ENCODE data around the gene DIAPH3. TPM values are rescaled to one million over a fixed set of nuclear protein-coding genes. Genes with fewer than 3 reads are reported as not detected.

The DIAPH3 gene
- total RNA-seq, 2 experiments from 2014 or later: 21.7 to 23.2 TPM

- POLR2A ChIA-PET: no interaction called here
- DNase-seq: no peak
- no peak overlapping the region for H3K27ac Mint-ChIP-seq
- H3K4me1 Mint-ChIP-seq: no peaks in the 10 kb centered on the region
- H3K36me3 Mint-ChIP-seq (ENCODE audit: low read depth): peaks cover 13% of the 10 kb centered on the region
- CTCF ChIA-PET: no interaction called here
- no peaks in the 10 kb centered on the region for H3K27me3 Mint-ChIP-seq
- H3K4me3 Mint-ChIP-seq: no peak overlapping the region
- H3K9me3 Mint-ChIP-seq: no peaks in the 10 kb centered on the region
Observed at GRCh38 chr13:60143775-60144174, 20.0 kb downstream of the DIAPH3 start.

- Mint-ChIP-seq H3K36me3 (ENCODE audit: low read depth) (peaks cover 11% of the 10 kb centered on the region), H3K4me3 (no peak overlapping the region), H3K4me1 (peaks cover 11% of the 10 kb centered on the region), H3K9me3 (no peaks in the 10 kb centered on the region), H3K27ac (no peak overlapping the region), H3K27me3 (no peaks in the 10 kb centered on the region)
- ChIA-PET CTCF (no interaction called here), POLR2A (no interaction called here)
- no peak for DNase-seq
Observed at GRCh38 chr13:60139272-60139671, 24.5 kb downstream of the DIAPH3 start.

- POLR2A ChIA-PET: no interaction called here
- Mint-ChIP-seq H3K4me1 (peaks cover 14% of the 10 kb centered on the region), H3K36me3 (ENCODE audit: low read depth) (peaks cover 7% of the 10 kb centered on the region), H3K4me3 (no peak overlapping the region), H3K27ac (no peak overlapping the region), H3K9me3 (no peaks in the 10 kb centered on the region), H3K27me3 (no peaks in the 10 kb centered on the region)
- CTCF ChIA-PET: no interaction called here
- DNase-seq: no peak
Observed at GRCh38 chr13:60138674-60139073, 25.1 kb downstream of the DIAPH3 start.

- Mint-ChIP-seq H3K27me3 (no peaks in the 10 kb centered on the region), H3K27ac (no peak overlapping the region), H3K4me1 (peaks cover 15% of the 10 kb centered on the region), H3K36me3 (ENCODE audit: low read depth) (peaks cover 6% of the 10 kb centered on the region), H3K4me3 (no peak overlapping the region), H3K9me3 (no peaks in the 10 kb centered on the region)
- DNase-seq: no peak
- ChIA-PET CTCF (interaction anchor here (1.1 kb wide), 1 partner anchor 10 kb away, joined by 3 read pairs; no protein-coding TSS in a partner anchor), POLR2A (no interaction called here)
Observed at GRCh38 chr13:60137911-60138560, 25.7 kb downstream of the DIAPH3 start.

- no peaks in the 10 kb centered on the region for H3K9me3 Mint-ChIP-seq
- no peak overlapping the region for H3K4me3 Mint-ChIP-seq
- H3K36me3 Mint-ChIP-seq (ENCODE audit: low read depth): peaks cover 13% of the 10 kb centered on the region
- CTCF ChIA-PET: no interaction called here
- H3K4me1 Mint-ChIP-seq: peaks cover 15% of the 10 kb centered on the region
- no peak overlapping the region for H3K27ac Mint-ChIP-seq
- H3K27me3 Mint-ChIP-seq: no peaks in the 10 kb centered on the region
- POLR2A ChIA-PET: no interaction called here
- DNase-seq: no peak
Observed at GRCh38 chr13:60135344-60135743, 28.4 kb downstream of the DIAPH3 start.

- Mint-ChIP-seq H3K36me3 (ENCODE audit: low read depth) (peaks cover 21% of the 10 kb centered on the region), H3K9me3 (no peaks in the 10 kb centered on the region), H3K4me3 (no peak overlapping the region), H3K4me1 (peaks cover 15% of the 10 kb centered on the region), H3K27ac (no peak overlapping the region), H3K27me3 (no peaks in the 10 kb centered on the region)
- ChIA-PET CTCF (no interaction called here), POLR2A (no interaction called here)
- DNase-seq: no peak
Observed at GRCh38 chr13:60134376-60134775, 29.4 kb downstream of the DIAPH3 start.

GRCh38 chr13:60121337-60121687 is 42.4 kb downstream of the DIAPH3 start:
- CTCF ChIA-PET: no interaction called here

GRCh38 chr13:60120617-60121336 is 43.0 kb downstream of the DIAPH3 start:
- no peak overlapping the region for H3K27ac Mint-ChIP-seq
- peaks cover 10% of the 10 kb centered on the region for H3K9me3 Mint-ChIP-seq
- CTCF ChIA-PET: no interaction called here
- POLR2A ChIA-PET: no interaction called here
- no peak overlapping the region for H3K4me3 Mint-ChIP-seq
- H3K4me1 Mint-ChIP-seq: no peaks in the 10 kb centered on the region
- no peak for DNase-seq
- H3K27me3 Mint-ChIP-seq: no peaks in the 10 kb centered on the region
- H3K36me3 Mint-ChIP-seq (ENCODE audit: low read depth): peaks cover 23% of the 10 kb centered on the region

More at GRCh38 chr13:60121337-60121687, 42.4 kb downstream of the DIAPH3 start:
- POLR2A ChIA-PET: no interaction called here
- no peak for DNase-seq
- Mint-ChIP-seq H3K36me3 (ENCODE audit: low read depth) (peaks cover 24% of the 10 kb centered on the region), H3K4me3 (no peak overlapping the region), H3K9me3 (peaks cover 10% of the 10 kb centered on the region), H3K4me1 (no peaks in the 10 kb centered on the region), H3K27me3 (no peaks in the 10 kb centered on the region), H3K27ac (no peak overlapping the region)

- POLR2A ChIA-PET: interaction anchor here (1.7 kb wide), 1 partner anchor 45 kb away, joined by 7 read pairs; the partner anchor contains the start of gene DIAPH3
Observed at GRCh38 chr13:60118696-60119400, 44.9 kb downstream of the DIAPH3 start.

GRCh38 chr13:60114499-60115028 is 49.2 kb downstream of the DIAPH3 start:
- Mint-ChIP-seq H3K4me3 (no peak overlapping the region), H3K4me1 (peaks cover 1% of the 10 kb centered on the region), H3K27me3 (no peaks in the 10 kb centered on the region), H3K36me3 (ENCODE audit: low read depth) (peaks cover 44% of the 10 kb centered on the region), H3K9me3 (peaks cover 23% of the 10 kb centered on the region), H3K27ac (no peak overlapping the region)
- CTCF ChIA-PET: no interaction called here
- no peak for DNase-seq
- POLR2A ChIA-PET: no interaction called here

More at GRCh38 chr13:60118696-60119400, 44.9 kb downstream of the DIAPH3 start:
- Mint-ChIP-seq H3K9me3 (peaks cover 20% of the 10 kb centered on the region), H3K4me1 (no peaks in the 10 kb centered on the region), H3K36me3 (ENCODE audit: low read depth) (peaks cover 32% of the 10 kb centered on the region), H3K4me3 (no peak overlapping the region), H3K27ac (no peak overlapping the region), H3K27me3 (no peaks in the 10 kb centered on the region)
- CTCF ChIA-PET: no interaction called here
- no peak for DNase-seq

GRCh38 chr13:60112771-60113170 is 51.0 kb downstream of the DIAPH3 start:
- Mint-ChIP-seq H3K9me3 (peaks cover 18% of the 10 kb centered on the region), H3K27me3 (no peaks in the 10 kb centered on the region), H3K27ac (no peak overlapping the region), H3K36me3 (ENCODE audit: low read depth) (peaks cover 51% of the 10 kb centered on the region), H3K4me1 (peaks cover 1% of the 10 kb centered on the region), H3K4me3 (no peak overlapping the region)
- POLR2A ChIA-PET: no interaction called here
- CTCF ChIA-PET: no interaction called here
- no peak for DNase-seq

- Mint-ChIP-seq H3K4me3 (no peak overlapping the region), H3K9me3 (peaks cover 18% of the 10 kb centered on the region), H3K27ac (no peak overlapping the region), H3K36me3 (ENCODE audit: low read depth) (peaks cover 57% of the 10 kb centered on the region), H3K27me3 (no peaks in the 10 kb centered on the region), H3K4me1 (peaks cover 1% of the 10 kb centered on the region)
- DNase-seq: no peak
- CTCF ChIA-PET: no interaction called here
- POLR2A ChIA-PET: no interaction called here
Observed at GRCh38 chr13:60111691-60112090, 52.0 kb downstream of the DIAPH3 start.

- H3K36me3 Mint-ChIP-seq (ENCODE audit: low read depth): peaks cover 58% of the 10 kb centered on the region
- POLR2A ChIA-PET: interaction anchor here (0.7 kb wide), 1 partner anchor 89 kb away, joined by 3 read pairs; no protein-coding TSS in a partner anchor
- no peak overlapping the region for H3K4me3 Mint-ChIP-seq
- CTCF ChIA-PET: no interaction called here
- H3K4me1 Mint-ChIP-seq: peaks cover 1% of the 10 kb centered on the region
- H3K27me3 Mint-ChIP-seq: no peaks in the 10 kb centered on the region
- no peak for DNase-seq
- H3K27ac Mint-ChIP-seq: no peak overlapping the region
- H3K9me3 Mint-ChIP-seq: peaks cover 7% of the 10 kb centered on the region
Observed at GRCh38 chr13:60109285-60109684, 54.4 kb downstream of the DIAPH3 start.

Measured in activated CD4-positive, alpha-beta memory T cell treated with anti-CD3 and anti-CD28 coated beads, Interleukin-2, amount 10 ng/mL, durations not matched to agents 7 days and 5 days (primary cell).